ENCODE data around the gene TCP11L2.

The TCP11L2 gene

GRCh38 chr12:106297075-106297474, 5.5 kb upstream of the TCP11L2 start:
- DNase-seq (ENCODE audit: low read depth in 2 of 2), result no peak

DNA sequence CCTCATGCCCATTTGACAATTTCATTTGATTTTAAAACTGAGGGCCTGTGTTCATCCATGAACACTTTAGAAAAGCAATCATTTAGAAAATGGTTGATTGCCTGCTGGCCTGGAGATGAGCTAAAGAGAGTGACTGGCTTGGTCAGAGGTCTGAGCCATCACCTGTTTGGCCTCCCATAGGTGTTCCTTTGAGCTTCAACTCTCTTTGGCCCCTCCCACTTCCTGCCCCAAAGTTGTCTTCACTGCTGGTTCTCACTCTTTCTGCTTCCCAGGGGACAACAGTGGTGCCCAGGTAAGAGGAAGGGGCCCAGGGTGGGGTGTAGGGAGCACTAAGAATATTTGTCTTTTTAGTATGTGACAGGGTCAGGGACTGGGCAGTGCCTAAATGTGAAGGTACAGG, 4.9 kb upstream of the TCP11L2 start:
- DNase-seq (ENCODE audit: low read depth in 2 of 2), result no peak
- H3K4me3 ChIP-seq (replicated peaks in 1 of 2; ENCODE audit: low read depth in 2 of 2, low read length in 2 of 2), result no peak overlapping the region
- TF ChIP-seq, protein P1, sequence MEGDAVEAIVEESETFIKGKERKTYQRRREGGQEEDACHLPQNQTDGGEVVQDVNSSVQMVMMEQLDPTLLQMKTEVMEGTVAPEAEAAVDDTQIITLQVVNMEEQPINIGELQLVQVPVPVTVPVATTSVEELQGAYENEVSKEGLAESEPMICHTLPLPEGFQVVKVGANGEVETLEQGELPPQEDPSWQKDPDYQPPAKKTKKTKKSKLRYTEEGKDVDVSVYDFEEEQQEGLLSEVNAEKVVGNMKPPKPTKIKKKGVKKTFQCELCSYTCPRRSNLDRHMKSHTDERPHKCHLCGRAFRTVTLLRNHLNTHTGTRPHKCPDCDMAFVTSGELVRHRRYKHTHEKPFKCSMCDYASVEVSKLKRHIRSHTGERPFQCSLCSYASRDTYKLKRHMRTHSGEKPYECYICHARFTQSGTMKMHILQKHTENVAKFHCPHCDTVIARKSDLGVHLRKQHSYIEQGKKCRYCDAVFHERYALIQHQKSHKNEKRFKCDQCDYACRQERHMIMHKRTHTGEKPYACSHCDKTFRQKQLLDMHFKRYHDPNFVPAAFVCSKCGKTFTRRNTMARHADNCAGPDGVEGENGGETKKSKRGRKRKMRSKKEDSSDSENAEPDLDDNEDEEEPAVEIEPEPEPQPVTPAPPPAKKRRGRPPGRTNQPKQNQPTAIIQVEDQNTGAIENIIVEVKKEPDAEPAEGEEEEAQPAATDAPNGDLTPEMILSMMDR (IDR thresholded peaks at IDR 0.05; ENCODE audit: low read depth, low read length), result no peak

More at GRCh38 chr12:106297075-106297474, 5.5 kb upstream of the TCP11L2 start:
- TF ChIP-seq, protein P1 (IDR thresholded peaks at IDR 0.05; ENCODE audit: low read depth, low read length), result no peak
- no peak overlapping the region for H3K4me3 ChIP-seq (replicated peaks in 1 of 2; ENCODE audit: low read depth in 2 of 2, low read length in 2 of 2)

DNA sequence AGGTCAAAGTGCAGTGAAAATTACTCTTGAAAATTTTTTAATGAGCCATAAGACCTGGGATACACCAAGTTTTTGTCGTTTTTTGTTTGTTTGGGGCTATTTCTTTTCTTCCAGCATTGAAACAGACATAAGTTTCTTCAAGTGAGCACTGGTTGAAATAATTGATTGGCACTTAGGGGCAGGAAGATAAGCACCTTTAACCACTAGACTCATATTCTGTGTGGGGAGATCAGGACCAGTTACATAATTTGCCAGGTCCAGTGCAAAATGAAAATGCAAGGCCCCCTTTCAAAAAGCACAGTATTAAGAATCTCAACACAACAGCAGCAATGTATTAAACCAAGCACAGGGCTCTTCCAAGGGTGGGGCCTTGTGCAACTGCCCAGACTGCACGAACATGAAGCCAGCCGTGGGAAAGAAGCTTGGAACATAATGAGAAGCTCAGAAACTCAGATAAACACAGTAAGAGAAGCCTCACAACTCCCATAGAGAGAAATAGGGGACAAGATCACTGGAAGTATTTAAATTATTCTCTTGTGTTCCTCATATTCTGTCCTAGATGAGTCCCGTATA, 3.2 kb upstream of the TCP11L2 start:
- peak; percentile 29 to 44 for DNase-seq (ENCODE audit: low read depth in 2 of 2)
- TF ChIP-seq, protein P1 (IDR thresholded peaks at IDR 0.05; ENCODE audit: low read depth, low read length), result no peak

DNA sequence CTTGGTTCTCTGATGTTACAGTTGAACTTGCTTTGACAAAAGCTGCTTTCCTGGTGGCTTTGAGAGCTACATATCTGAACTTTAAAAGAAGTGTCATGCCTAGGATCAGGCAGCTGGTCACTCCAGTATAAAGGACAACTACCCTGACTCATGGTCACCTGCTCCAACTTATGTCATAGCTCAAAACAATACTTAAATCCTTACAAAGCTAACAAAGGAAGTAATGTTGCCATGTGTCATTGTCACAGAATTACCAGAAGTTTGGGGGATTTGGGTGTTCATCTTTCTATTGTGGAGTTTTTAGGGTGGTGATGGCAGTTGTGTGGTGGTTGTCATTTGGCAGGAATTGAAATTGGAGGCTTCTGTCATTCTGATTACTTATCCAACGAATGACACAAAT, 1.8 kb upstream of the TCP11L2 start:
- H3K4me3 ChIP-seq (replicated peaks in 1 of 2; ENCODE audit: low read depth in 2 of 2, low read length in 2 of 2), result no peak overlapping the region
- DNase-seq (ENCODE audit: low read depth in 2 of 2), result no peak
- TF ChIP-seq, protein P1 (IDR thresholded peaks at IDR 0.05; ENCODE audit: low read depth, low read length), result no peak

More for the DNA sequence above, 3.2 kb upstream of the TCP11L2 start:
- no peak overlapping the region for H3K4me3 ChIP-seq (replicated peaks in 1 of 2; ENCODE audit: low read depth in 2 of 2, low read length in 2 of 2)

- no peak overlapping the region for H3K4me3 ChIP-seq (replicated peaks in 1 of 2; ENCODE audit: low read depth in 2 of 2, low read length in 2 of 2)
- TF ChIP-seq, protein P1 (IDR thresholded peaks at IDR 0.05; ENCODE audit: low read depth, low read length), result no peak
- no peak for DNase-seq (ENCODE audit: low read depth in 2 of 2)
Observed at GRCh38 chr12:106301241-106301610, 1.3 kb upstream of the TCP11L2 start.

DNA sequence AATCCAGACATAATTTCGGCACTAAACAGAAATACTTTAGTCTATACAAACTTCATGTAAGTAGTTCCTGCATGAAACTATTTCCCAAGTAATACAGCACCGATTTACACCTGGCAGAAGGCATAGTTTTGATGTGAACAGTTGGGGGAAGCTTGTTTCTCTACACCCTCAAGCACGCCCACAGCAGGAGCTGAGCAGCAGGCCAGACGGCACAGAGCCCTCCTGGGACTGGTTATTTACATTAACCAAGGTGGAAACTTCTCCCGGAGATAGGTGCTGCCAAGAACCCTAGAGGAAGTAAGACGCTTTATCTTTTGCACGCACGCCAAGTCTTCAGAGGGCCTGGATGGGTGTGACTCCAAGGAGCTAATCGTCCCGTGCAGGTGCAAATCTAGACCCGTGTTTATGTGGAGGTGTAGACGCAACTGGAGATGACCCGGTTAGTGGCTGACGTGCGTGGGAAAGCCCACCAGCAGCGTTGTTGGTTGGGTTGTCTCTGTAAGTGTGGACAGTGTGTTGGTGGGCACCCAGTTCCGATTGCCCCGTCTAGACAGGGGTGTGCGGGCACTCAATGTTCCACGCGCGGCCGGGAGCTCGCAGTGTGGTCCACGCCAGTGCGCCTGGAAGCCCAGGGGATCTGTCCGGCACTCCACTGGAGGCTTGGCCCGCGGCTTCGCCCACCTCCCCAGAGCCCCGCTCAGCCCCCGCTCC, 767 bp upstream of the TCP11L2 start:
- peak; percentile 43 to 55 for DNase-seq (ENCODE audit: low read depth in 2 of 2)
- TF ChIP-seq, protein P1 (IDR thresholded peaks at IDR 0.05; ENCODE audit: low read depth, low read length), result no peak
- H3K4me3 ChIP-seq (replicated peaks in 1 of 2; ENCODE audit: low read depth in 2 of 2, low read length in 2 of 2), result peak overlapping the region; percentile 54 to 66
